Activated T-cell treated with anti-CD3 and anti-CD28 coated beads, Interleukin-2, amount 50 U/mL, for 24 hours (primary cell): Measurements from ENCODE around the gene MVD.

Experiments used
- DNase-seq: peaks from one replicate; pipeline ENCODE4 v3.0.0-alpha.2; 2020
- H3K27ac Mint-ChIP-seq: 2 replicates; pipeline ENCODE4 v1.8.0; 2020; ENCODE audit warnings: mild to moderate bottlenecking, mixed read lengths
- H3K27me3 Mint-ChIP-seq: 2 replicates; pipeline ENCODE4 v1.8.0; 2020; ENCODE audit warnings: mixed read lengths
- H3K36me3 Mint-ChIP-seq: 2 replicates; pipeline ENCODE4 v1.8.0; 2020; ENCODE audit warnings: low read depth, mixed read lengths
- H3K4me1 Mint-ChIP-seq: 2 replicates; pipeline ENCODE4 v1.8.0; 2020; ENCODE audit warnings: low read depth, mixed read lengths
- H3K4me3 Mint-ChIP-seq: 2 replicates; pipeline ENCODE4 v1.8.0; 2020; ENCODE audit warnings: mild to moderate bottlenecking, moderate library complexity, mixed read lengths
- H3K9me3 Mint-ChIP-seq: 2 replicates; pipeline ENCODE4 v1.8.0; 2020; ENCODE audit warnings: mixed read lengths

The MVD gene

DNA sequence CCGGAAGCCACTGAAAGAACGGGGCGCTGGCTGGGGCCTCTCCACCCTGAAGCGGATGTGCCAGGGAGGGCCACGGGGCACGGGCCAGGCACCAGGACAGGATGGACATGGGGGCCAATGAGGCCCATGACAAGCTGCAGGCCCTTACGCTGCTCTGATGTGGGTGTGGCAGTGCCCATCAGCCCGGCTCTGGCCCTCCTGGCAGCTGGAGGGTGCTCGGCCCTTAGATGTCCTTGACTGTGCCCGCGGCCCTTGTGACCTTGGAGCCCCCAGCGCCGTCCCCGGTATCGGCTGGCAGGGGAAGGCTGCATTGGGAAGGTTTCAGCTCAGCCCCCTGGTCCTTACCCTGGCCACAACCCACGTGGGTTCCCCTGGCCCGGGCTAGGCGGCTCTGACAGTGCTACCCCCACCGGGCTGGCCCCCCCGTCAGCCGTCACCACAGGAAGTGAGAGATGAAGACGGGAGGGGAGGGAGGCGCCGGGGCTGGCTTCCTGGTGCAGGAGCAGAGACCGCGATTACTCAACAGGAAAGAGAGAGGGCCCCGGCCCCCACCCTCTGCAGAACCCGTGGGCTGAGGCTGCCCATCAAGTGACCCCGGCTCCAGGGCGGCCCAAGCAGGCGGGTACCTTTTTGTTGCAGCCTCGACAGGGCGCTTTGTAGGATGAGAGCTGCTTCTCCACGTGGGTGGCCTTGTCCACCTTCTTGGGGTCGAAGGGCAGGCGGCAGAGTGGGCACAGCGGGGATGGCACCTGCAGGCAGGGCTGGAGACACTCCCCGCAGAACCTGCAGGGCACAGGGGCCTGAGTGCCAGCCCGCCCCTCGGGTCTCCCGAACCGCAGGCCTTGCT, 38.0 kb upstream of the MVD start:
- Mint-ChIP-seq H3K27me3 (no peaks in the 10 kb centered on the region), H3K4me3 (peak overlapping the region; percentile 94), H3K27ac (peak overlapping the region; percentile 97), H3K9me3 (no peaks in the 10 kb centered on the region), H3K4me1 (peaks cover 73% of the 10 kb centered on the region), H3K36me3 (peaks cover 65% of the 10 kb centered on the region)
- peak; percentile 96 for DNase-seq

DNA sequence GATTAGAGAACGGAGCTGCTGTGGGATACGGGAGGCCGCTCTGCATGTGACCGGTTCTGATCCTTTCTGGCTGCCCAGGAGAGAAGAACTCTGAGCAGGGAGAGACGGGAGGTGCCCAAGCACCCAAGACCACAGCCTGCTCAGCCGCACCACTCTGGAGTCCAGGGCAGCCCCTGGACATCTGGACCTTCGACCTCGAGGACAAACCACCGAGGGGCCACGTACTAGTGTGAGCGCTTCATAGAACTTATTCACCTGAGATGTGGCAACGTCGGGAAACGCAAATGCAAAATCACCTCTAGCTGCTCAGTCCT, 37.4 kb upstream of the MVD start:
- H3K36me3 Mint-ChIP-seq, result peaks cover 63% of the 10 kb centered on the region
- H3K27me3 Mint-ChIP-seq, result no peaks in the 10 kb centered on the region
- H3K27ac Mint-ChIP-seq, result peak overlapping the region; percentile 97
- H3K4me1 Mint-ChIP-seq, result peaks cover 71% of the 10 kb centered on the region
- no peaks in the 10 kb centered on the region for H3K9me3 Mint-ChIP-seq
- no peak for DNase-seq
- H3K4me3 Mint-ChIP-seq, result peak overlapping the region; percentile 94

DNA sequence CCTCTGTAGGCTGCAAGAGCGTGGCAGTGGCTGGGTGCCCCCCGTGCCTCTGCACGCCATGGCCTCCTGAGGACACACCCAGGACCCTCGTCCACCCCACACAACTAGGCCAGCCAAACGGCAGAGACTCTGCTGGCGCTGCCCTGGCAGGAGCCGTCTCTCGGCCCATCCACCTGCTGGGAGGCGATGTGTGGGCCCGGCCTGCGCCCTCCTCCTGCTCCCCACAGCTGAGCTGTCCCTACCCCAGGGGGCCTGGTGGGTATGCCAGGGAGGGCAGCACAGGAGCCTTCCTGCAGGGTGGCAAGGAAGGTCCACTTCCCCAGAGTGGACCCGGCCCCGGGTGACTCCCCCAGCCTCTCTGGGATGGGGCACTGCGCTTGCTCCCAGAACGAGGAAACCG, 36.3 kb upstream of the MVD start:
- no peak for DNase-seq
- peak overlapping the region; percentile 97 for H3K27ac Mint-ChIP-seq
- no peaks in the 10 kb centered on the region for H3K27me3 Mint-ChIP-seq
- peaks cover 62% of the 10 kb centered on the region for H3K36me3 Mint-ChIP-seq
- no peaks in the 10 kb centered on the region for H3K9me3 Mint-ChIP-seq
- H3K4me3 Mint-ChIP-seq, result peak overlapping the region; percentile 94
- H3K4me1 Mint-ChIP-seq, result peaks cover 65% of the 10 kb centered on the region

- no peaks in the 10 kb centered on the region for H3K9me3 Mint-ChIP-seq
- no peaks in the 10 kb centered on the region for H3K27me3 Mint-ChIP-seq
- peaks cover 58% of the 10 kb centered on the region for H3K36me3 Mint-ChIP-seq
- DNase-seq, result no peak
- no peak overlapping the region for H3K4me3 Mint-ChIP-seq
- peaks cover 61% of the 10 kb centered on the region for H3K4me1 Mint-ChIP-seq
- peak overlapping the region; percentile 69 for H3K27ac Mint-ChIP-seq
Observed at GRCh38 chr16:88698646-88699045, 35.8 kb upstream of the MVD start.

DNA sequence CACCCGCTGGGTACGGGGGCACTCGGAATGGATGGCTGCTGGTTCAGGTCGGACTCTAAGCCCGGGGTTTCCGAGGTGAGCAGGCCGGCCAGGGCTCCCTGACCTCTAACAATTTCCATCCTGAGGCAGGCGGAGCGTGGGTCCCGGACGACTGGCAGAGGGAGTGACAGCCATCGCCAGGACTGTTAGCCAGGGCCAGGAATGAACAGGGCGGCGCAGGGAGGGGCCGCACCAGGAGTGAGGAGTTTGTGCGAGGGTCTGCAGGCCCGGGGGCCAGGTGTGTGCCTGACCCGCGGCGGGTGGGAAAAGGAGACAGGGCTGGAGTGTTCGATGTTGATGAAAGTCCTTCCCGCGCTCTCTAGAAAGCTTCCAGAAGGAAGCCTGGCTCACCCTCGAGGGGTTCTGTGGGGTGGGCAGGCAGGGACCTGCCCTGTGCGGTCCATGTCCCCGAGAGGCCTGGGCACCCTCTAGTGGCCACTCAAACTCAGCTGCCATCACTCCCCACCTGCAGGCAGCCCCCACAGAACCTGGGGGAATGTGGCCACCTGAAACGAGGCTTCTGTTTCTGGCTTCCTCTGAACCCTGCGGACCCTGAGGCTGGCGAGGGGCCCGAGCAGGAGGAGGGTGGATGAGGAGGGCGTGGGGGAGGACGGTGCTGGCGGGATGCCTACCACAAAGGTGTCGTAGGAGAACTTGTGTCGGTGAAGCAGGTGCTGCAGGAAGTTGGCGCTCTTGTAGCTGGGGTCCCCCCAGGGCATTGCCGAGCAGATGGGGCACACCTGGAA, 35.1 kb upstream of the MVD start:
- Mint-ChIP-seq H3K27ac (peak overlapping the region; percentile 69), H3K4me3 (no peak overlapping the region), H3K9me3 (no peaks in the 10 kb centered on the region), H3K4me1 (peaks cover 59% of the 10 kb centered on the region), H3K27me3 (no peaks in the 10 kb centered on the region), H3K36me3 (peaks cover 54% of the 10 kb centered on the region)
- no peak for DNase-seq

- Mint-ChIP-seq H3K27me3 (no peaks in the 10 kb centered on the region), H3K36me3 (peaks cover 46% of the 10 kb centered on the region), H3K4me1 (peaks cover 59% of the 10 kb centered on the region), H3K4me3 (no peak overlapping the region), H3K9me3 (no peaks in the 10 kb centered on the region), H3K27ac (peak overlapping the region; percentile 69)
- no peak for DNase-seq
Observed at GRCh38 chr16:88697116-88697830, 34.4 kb upstream of the MVD start.

GRCh38 chr16:88696441-88696840, 33.5 kb upstream of the MVD start:
- no peak for DNase-seq
- Mint-ChIP-seq H3K27me3 (no peaks in the 10 kb centered on the region), H3K4me3 (no peak overlapping the region), H3K4me1 (peaks cover 59% of the 10 kb centered on the region), H3K36me3 (peaks cover 40% of the 10 kb centered on the region), H3K27ac (no peak overlapping the region), H3K9me3 (no peaks in the 10 kb centered on the region)

DNA sequence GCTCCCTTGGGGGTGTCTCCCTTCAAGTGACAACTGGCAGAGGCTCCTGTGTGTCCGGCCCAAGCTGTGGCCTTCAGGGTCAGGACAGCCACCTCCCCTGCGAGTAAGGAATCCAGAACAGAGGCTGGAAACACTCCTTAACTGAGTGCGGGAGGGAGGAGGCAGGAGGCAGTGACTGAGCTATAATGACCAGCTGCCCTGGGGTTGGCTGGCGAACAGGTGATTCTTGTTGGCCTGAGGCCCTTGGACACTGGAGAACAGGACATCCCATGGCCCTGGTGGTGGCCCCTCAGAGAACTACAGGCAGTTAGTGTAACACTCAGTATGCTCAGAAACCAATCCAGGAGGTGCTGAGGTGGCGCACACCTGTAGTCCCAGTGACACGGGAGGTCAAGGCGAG, 32.9 kb upstream of the MVD start:
- no peak for DNase-seq
- H3K4me3 Mint-ChIP-seq, result no peak overlapping the region
- H3K9me3 Mint-ChIP-seq, result no peaks in the 10 kb centered on the region
- H3K36me3 Mint-ChIP-seq, result peaks cover 37% of the 10 kb centered on the region
- H3K27me3 Mint-ChIP-seq, result no peaks in the 10 kb centered on the region
- peak overlapping the region; percentile 40 for H3K27ac Mint-ChIP-seq
- H3K4me1 Mint-ChIP-seq, result peaks cover 59% of the 10 kb centered on the region

GRCh38 chr16:88695218-88695617, 32.3 kb upstream of the MVD start:
- H3K27me3 Mint-ChIP-seq, result no peaks in the 10 kb centered on the region
- H3K4me1 Mint-ChIP-seq, result peaks cover 59% of the 10 kb centered on the region
- no peaks in the 10 kb centered on the region for H3K9me3 Mint-ChIP-seq
- H3K27ac Mint-ChIP-seq, result peak overlapping the region; percentile 40
- H3K4me3 Mint-ChIP-seq, result no peak overlapping the region
- peaks cover 32% of the 10 kb centered on the region for H3K36me3 Mint-ChIP-seq
- DNase-seq, result no peak

DNA sequence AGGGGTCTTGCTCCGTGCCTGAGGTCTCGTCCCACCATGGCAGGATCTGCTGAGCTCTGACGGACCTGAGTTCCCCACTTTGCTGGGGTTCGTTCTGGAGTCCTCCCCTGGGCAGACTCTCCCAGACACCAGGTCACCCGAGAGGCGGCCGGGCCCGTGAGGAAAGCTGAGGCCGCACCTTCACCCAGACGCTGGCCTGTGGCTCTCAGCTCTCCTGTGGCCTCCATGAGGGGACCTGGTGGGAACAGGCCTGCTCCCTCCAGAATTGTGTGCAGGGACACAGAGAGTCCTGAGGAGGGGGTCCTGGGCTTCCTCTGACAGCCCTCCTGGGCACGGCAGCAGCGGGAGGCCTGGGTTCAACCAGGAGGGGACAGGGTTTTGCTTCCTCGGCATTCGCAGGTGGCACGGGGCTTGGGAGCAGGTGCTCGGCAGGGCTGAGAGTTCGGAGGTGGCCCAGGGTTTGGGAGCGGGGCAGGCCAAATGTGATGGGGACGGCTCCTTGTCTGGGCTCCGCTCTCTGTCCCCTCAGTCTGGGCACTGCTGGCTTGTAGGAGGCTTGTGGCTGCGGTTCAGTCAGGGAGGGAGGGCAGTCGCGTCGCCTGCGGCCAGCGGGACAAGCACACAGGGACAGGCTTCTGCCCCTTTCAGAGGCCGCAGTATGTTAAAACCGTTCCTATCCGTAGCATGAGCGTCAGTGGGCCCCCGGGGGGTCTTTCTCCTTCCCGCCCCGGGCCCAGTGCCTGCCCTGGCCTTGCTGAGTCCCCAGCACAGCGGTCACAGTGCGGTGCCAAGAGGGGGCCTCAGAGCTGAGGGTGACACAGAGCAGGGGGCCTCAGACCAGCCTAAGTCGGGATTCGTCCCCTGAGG, 31.6 kb upstream of the MVD start:
- Mint-ChIP-seq H3K9me3 (no peaks in the 10 kb centered on the region), H3K27me3 (no peaks in the 10 kb centered on the region), H3K4me3 (no peak overlapping the region), H3K4me1 (peaks cover 52% of the 10 kb centered on the region), H3K27ac (peak overlapping the region; percentile 44), H3K36me3 (peaks cover 24% of the 10 kb centered on the region)
- DNase-seq, result no peak

DNA sequence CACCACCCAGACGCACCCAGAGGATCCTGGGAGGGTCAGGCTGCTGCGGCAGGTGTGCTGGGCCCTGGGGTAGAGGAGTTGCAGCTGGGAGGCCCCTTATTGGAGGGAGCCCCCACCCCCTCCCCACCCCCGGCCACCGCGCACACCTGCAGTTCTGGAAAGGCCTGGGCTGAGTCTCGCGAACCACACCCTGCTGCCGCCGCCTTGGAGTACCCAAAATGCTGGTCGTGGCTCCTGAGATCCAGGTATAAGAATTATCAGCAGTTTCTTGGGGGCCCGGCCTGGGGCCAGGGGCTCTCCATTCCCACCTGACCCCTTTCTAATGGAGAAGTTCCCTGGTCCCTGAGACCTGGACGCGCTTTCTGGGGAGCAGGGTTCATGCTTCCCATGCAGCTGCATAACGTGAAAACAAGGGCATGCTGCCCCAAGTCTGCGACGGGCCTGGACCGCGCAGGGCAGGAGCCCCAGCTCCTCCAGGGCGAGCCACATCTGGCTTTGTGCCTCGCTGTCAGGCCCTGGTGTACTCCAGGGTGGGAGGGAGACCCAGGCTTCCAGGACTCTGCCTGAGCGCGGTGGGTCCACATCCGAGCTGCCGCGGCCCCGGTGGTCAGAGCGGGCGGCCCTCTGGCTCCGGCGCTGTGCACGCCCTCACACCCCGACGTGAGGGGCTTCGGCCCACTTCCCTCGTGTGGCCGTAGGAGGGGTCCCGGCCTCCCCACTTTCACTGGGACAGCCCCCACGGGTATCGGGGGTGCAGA, 30.7 kb upstream of the MVD start:
- no peak for DNase-seq
- Mint-ChIP-seq H3K4me1 (peaks cover 49% of the 10 kb centered on the region), H3K9me3 (no peaks in the 10 kb centered on the region), H3K36me3 (peaks cover 23% of the 10 kb centered on the region), H3K4me3 (no peak overlapping the region), H3K27ac (no peak overlapping the region), H3K27me3 (no peaks in the 10 kb centered on the region)

DNA sequence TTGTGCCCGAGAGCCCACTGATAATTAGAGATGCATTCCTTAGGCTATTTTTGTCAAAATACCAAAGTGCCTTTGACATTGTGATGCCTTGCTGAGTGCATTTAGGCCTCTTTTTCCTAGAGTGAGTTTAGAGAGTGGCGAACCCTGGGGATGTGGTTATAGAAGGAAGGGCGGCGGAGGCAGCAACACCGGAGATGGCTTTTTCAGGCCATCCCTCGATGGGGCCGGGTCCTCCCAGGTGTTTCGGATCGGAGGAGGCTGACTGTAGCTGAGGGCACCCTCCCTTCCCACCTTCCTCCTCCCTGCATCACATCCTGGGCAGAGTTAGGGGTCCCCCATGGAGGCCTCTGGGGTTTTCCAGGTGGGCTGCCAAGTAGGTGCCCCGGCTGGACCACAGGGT, 30.0 kb upstream of the MVD start:
- Mint-ChIP-seq H3K36me3 (peaks cover 17% of the 10 kb centered on the region), H3K4me3 (no peak overlapping the region), H3K27me3 (no peaks in the 10 kb centered on the region), H3K27ac (peak overlapping the region; percentile 76), H3K4me1 (peaks cover 45% of the 10 kb centered on the region), H3K9me3 (no peaks in the 10 kb centered on the region)
- no peak for DNase-seq

DNA sequence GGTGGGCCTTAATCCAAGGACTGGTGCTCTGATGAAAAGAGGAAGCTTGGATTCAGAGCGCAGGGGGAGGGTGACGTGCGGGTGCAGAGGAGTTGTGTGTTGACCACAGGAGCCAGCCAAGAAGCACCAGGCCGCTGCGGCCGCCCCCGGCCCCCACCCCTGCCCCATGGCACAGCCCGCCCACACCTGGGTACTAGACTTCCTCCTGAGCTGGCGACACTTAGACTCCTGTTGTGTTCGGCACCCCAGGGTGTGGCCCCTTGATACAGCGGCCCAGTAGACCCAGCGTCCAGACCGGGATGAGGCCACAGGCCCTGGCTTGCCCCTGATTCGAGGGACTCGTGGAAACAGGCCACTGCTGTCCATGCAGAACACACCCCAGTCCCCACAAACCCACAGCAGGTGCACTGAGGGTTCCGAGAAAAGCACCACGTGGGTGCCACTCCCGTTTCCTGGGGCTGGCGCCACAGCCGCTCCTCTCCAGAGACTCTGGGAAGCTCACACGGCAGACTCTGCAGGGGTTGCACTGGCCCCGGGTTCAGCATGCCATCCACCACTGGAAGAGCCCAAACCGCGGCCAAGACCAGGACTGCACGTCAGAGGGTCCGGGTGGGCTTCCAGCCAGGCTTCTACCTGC, 29.2 kb upstream of the MVD start:
- Mint-ChIP-seq H3K27ac (peak overlapping the region; percentile 79), H3K4me1 (peaks cover 42% of the 10 kb centered on the region), H3K36me3 (peaks cover 11% of the 10 kb centered on the region), H3K27me3 (no peaks in the 10 kb centered on the region), H3K4me3 (no peak overlapping the region), H3K9me3 (no peaks in the 10 kb centered on the region)
- DNase-seq, result peak; percentile 56
